Neural crest cell (in vitro differentiated cells): ENCODE results near the gene CDH7. TPM values are rescaled to one million over a fixed set of nuclear protein-coding genes. Genes with fewer than 3 reads are reported as not detected.
A peak's percentile ranks its signal among the peaks of the same experiment; 100 is the strongest.

Source experiments
- DNase-seq: peaks from one replicate; pipeline ENCODE4 v3.0.0; 2021; ENCODE audit warnings: low read depth, mixed read lengths, low spot score
- H3K27ac Mint-ChIP-seq: one replicate; pipeline ENCODE4 v1.8.0; 2021; ENCODE audit warnings: mild to moderate bottlenecking, mixed read lengths; ENCODE audit not compliant: unreplicated experiment
- H3K27me3 Mint-ChIP-seq: 2 replicates; pipeline ENCODE4 v1.8.0; 2021; ENCODE audit warnings: low read depth, mild to moderate bottlenecking, mixed read lengths
- H3K36me3 Mint-ChIP-seq: 2 replicates; pipeline ENCODE4 v1.8.0; 2021; ENCODE audit warnings: low read depth, mild to moderate bottlenecking, mixed read lengths
- H3K4me1 Mint-ChIP-seq: 2 replicates; pipeline ENCODE4 v1.8.0; 2021; ENCODE audit warnings: mixed read lengths
- H3K4me3 Mint-ChIP-seq: one replicate; pipeline ENCODE4 v1.8.0; 2021; ENCODE audit warnings: mild to moderate bottlenecking, mixed read lengths
- H3K9me3 Mint-ChIP-seq: 2 replicates; pipeline ENCODE4 v1.8.0; 2021; ENCODE audit warnings: mixed read lengths
- total RNA-seq: library from RNA; stranded (reverse); gene quantifications from 2 replicates; pipeline ENCODE4 v1.2.1, GENCODE V29; 2021
- TF ChIP-seq, protein P1 (sequence below): fragments of 200-600 bp; sonication (generic); conservative IDR thresholded peaks from 2 replicates; pipeline ENCODE4 v1.5.0; 2021; ENCODE audit warnings: antibody characterized with exemption, mild to moderate bottlenecking

The CDH7 gene
- total RNA-seq, 1 donor from 2014 or later, result 7.3 TPM

DNA sequence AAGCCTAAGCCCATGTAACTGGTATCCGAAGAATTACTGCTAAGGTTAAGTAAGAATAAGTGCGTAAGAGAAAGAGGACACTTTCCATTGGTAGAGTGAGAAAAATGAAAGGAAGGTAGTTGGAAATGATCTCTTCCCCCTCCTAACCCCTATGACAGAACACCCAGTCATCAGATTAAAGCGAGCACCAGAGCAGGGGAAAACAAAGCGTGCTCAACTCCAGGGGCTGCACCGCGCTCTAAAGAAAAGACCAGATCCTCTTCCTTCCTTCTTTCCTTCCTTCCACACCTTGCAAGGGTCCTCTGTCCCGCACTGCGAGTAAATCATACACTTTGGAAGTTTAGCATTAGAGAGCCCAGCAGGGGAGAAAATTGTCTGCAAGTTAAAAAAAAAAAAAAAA, 971 bp upstream of the CDH7 start:
- peak overlapping the region; percentile 93 for H3K4me3 Mint-ChIP-seq
- no peak for DNase-seq
- no peaks in the 10 kb centered on the region for H3K9me3 Mint-ChIP-seq
- no peaks in the 10 kb centered on the region for H3K36me3 Mint-ChIP-seq
- TF ChIP-seq, protein P1, sequence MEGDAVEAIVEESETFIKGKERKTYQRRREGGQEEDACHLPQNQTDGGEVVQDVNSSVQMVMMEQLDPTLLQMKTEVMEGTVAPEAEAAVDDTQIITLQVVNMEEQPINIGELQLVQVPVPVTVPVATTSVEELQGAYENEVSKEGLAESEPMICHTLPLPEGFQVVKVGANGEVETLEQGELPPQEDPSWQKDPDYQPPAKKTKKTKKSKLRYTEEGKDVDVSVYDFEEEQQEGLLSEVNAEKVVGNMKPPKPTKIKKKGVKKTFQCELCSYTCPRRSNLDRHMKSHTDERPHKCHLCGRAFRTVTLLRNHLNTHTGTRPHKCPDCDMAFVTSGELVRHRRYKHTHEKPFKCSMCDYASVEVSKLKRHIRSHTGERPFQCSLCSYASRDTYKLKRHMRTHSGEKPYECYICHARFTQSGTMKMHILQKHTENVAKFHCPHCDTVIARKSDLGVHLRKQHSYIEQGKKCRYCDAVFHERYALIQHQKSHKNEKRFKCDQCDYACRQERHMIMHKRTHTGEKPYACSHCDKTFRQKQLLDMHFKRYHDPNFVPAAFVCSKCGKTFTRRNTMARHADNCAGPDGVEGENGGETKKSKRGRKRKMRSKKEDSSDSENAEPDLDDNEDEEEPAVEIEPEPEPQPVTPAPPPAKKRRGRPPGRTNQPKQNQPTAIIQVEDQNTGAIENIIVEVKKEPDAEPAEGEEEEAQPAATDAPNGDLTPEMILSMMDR, result no peak
- H3K27ac Mint-ChIP-seq, result no peak overlapping the region
- H3K4me1 Mint-ChIP-seq, result peaks cover 38% of the 10 kb centered on the region
- H3K27me3 Mint-ChIP-seq, result peaks cover 38% of the 10 kb centered on the region

DNA sequence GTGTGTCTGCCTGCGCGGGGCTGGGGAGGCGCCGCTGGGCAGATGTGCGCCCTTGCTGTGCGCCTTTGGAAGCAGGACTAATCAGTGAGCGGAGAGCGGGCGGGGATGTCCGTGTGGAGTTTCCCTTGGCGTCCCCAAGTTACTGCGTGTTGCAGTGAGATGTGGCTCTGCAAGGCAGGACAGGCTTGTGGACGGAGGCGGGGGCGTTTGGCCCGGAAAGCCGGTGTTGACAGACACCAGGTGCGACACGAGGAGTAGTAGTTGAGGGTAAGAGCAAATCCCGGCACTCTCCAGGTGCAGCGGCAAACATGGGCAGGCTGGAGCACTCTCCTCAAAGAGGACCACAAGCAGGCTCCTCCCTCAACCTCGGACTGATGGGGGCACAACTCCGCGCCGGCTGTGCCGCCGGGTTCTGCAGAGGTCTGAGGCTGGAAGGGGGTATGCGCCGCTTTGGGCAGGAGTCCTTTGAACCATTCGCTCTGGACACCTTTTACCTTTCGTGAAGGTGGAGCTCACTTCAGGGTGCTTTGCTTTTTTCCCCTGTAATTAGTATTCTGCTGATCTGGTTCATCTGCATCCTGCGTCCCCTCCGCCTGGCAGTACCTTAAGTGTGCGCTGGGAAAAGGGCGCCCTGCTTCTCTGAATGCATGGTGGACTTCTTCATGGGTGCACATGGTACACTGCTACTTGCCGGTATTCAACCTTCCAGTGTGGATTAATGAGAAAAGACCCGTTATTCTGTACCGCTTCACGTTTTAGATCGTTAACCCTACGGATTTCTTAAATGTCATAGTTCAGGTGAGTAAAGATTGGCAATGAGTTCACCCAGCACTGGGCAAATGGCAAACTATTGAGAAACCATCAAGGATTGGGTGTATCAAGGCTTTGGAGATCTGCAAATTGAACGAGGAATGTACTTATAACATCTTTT, 608 bp downstream of the CDH7 start:
- Mint-ChIP-seq H3K27me3 (peaks cover 38% of the 10 kb centered on the region), H3K4me3 (peak overlapping the region; percentile 91), H3K4me1 (peaks cover 42% of the 10 kb centered on the region), H3K36me3 (no peaks in the 10 kb centered on the region), H3K27ac (no peak overlapping the region), H3K9me3 (no peaks in the 10 kb centered on the region)
- DNase-seq, result peak; percentile 31
- TF ChIP-seq, protein P1, result no peak

DNA sequence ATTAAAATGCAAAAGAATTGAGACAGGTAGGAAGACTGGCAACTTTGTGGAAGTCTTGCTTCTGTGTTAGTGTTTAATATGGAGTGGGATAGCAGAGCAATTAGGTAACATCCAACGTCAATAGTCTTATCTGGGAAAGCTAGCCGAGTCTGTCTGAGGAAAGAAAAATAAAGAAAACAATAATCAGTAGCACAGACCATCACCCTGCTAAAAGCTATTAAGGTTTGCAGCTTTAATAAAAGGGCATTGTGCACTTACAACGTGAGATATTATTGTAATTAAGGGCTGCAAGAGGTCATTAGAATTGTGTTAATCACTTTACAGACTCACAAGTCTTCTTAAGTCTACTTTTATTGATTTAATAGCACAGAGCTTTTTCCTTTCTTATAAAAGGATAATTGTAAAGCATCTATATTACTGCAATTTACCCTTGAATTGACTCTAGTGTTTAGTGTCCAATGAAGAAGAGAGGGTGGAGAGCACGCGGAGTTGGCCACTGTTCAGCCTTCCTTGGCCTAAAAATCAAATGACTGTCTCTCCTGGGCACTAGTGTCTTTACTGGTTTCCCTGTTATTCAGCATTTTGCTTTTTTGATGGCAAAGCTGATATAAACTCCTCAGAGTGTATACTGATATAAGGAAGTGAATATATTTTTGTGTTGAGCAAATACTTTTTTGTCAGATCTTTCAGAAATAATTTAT, 2.0 kb downstream of the CDH7 start:
- Mint-ChIP-seq H3K4me3 (peak overlapping the region; percentile 82), H3K27ac (no peak overlapping the region), H3K36me3 (no peaks in the 10 kb centered on the region), H3K4me1 (peaks cover 36% of the 10 kb centered on the region), H3K27me3 (peaks cover 38% of the 10 kb centered on the region), H3K9me3 (no peaks in the 10 kb centered on the region)
- DNase-seq, result no peak
- TF ChIP-seq, protein P1, result no peak

DNA sequence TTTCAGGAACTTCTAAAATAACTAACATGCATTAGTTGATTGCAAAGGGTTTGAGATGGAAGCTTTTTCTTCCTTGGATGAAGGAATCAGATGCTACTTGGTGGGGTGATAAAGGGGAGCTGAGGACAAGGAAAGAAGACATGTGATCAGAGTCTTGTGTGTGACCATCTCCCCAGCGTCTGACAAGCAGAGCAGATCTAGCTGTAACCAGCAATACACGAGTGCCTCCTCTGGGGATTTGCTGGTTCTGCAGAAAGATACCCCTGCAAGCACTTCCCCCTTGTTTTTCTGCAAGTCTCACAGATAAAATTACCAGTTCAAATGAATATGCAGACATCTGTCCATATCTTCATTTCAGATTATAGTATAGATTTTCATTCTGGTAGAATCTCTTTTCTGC, 2.7 kb downstream of the CDH7 start:
- peak; percentile 43 for DNase-seq
- TF ChIP-seq, protein P1, result peak; percentile 74
- Mint-ChIP-seq H3K4me1 (peaks cover 36% of the 10 kb centered on the region), H3K27ac (no peak overlapping the region), H3K36me3 (no peaks in the 10 kb centered on the region), H3K27me3 (peaks cover 38% of the 10 kb centered on the region), H3K9me3 (no peaks in the 10 kb centered on the region), H3K4me3 (peak overlapping the region; percentile 76)

DNA sequence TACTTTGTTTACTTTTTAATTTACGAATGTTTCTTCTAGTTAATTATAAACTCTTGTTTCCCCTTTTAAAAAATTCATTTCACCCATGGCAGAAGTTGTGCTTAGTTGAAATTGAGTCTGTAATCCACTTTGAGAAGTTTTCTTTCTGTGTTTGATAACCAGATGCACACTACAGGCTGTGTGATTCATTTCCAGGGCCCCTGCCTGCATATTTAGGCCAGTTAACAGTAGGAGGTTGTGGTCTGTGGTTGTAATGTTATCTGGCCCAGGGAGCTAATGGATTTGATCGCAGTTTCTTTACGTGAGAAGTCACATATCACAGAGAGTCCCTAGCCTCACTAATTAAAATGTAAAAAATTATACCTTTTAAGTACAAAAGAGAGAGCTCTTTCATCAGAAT, 3.3 kb downstream of the CDH7 start:
- H3K27ac Mint-ChIP-seq, result no peak overlapping the region
- peaks cover 35% of the 10 kb centered on the region for H3K4me1 Mint-ChIP-seq
- DNase-seq, result no peak
- no peak overlapping the region for H3K4me3 Mint-ChIP-seq
- peaks cover 34% of the 10 kb centered on the region for H3K27me3 Mint-ChIP-seq
- TF ChIP-seq, protein P1, result no peak
- H3K36me3 Mint-ChIP-seq, result no peaks in the 10 kb centered on the region
- H3K9me3 Mint-ChIP-seq, result no peaks in the 10 kb centered on the region
